ENCODE results near the gene ADM2.
"Not testable (repeated sequence)": the region's sequence is repeated elsewhere in the genome, so short reads cannot be mapped to it uniquely, and the experiment has no call there.

The ADM2 gene

DNA sequence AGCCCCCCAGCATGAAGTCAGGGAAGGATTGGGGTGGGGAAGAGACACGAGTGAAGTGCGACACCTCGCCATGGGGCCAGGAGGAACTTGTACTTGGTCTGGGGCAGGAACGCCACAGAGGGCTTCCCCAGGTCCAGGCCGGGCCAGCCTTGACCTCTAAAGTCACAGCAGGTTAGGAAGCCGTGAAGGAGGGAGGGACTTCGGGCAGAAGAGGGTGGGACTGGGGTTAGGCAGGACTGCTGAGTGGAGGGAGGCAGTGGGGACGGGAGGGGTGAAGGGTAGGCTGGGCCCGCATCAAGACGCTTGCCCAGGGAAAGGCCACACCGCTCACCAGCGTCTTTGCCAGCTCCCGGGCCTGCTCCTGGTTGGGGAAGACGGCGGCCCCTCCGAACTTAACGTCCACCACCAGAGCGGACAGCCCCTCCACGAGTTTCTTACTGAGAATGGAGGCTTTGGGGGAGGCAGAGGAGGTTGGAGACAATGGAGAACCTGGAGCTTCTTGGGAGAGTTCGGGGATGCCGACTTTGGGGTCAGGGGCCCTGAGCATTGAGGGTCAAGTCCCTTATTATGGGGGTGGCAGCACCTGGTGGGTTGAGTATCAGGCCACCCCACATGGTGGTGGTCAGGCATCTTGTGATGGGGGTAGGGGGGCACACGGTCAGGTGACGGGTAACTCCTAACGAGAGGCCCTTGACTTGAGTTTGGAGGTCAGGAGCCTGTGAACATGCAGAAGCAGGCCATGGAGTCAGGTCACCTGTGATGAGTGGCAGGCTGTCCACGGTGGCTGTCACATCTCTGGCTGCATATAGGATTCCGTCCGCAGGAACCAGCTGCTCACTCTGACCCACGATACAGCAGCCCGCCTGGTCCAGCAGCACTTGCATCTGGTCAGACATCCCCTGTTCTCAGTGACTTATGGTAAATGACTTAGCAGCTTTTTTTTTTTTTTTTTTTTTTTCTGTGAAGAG, 45.8 kb downstream of the ADM2 start:
- DNase-seq, result peak; percentile 33

DNA sequence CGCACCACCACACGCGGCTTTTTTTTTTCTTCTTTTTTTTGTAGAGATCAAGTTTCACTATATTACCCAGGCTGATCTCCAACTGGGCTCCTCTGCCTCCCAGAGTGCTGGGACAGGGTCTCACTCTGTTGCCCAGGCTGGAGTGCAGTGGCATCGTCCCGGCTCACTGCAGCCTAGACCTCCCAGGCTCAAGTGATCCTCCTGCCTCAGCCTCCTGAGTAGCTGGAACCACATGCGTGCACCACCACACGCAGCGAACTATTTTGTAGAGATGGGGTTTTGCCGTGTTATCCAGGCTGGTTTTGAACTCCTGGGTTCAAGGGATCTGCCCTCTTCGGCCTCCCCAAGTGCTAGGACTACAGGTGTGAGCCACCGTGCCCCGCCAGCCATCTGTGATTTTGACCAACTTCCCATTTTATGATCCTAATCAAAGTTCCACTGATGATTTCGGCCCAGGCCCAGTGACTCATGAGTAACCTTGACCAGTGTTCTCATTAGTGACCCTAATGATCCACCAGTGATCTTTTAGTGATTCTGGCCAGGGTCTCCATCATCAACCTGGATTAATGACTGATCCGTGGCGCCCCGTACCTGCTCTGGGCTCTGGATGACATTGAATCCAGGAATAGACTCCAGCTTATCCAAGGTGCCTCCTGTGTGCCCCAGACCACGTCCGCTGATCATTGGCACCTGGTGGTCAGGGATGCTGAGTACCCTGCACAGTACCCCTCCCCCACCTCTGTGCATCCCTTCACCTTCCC, 46.8 kb downstream of the ADM2 start:
- no peak for DNase-seq

DNA sequence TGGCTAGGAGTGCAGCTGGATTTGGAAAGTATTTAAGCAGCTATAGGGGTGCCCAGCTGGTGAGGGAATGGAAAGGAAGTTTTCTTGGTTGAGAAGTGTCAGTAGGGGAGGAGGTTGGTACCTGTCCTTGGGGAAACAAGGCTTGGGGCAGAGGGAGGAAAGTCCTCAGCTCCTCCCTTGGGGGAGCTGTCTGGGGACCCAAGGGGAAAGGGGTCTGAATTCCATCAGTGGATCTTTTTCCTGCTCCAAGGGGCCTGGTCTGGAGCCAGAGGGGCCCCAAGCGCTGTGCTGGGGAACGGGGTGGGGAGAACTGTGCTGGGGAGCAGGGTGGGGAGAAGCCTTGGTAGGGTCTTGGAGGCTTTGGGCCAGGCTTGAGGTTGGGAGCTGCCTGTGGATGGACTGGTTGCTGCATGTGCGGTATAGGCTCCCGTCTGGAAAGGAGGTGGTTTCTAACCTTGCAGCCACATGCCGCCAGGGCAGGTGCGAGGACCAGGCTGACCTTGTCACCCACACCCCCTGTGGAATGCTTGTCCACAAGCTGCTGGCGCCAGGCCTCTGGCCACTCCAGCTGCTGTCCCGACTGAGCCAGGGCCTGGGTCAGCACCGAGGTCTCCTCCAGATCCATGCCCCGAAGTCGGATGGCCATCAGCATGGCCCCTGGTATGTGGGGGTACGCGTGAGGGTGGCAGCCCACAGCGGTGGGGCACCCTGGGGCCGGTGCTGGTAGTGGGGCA, 47.5 kb downstream of the ADM2 start:
- DNase-seq, result no peak

DNA sequence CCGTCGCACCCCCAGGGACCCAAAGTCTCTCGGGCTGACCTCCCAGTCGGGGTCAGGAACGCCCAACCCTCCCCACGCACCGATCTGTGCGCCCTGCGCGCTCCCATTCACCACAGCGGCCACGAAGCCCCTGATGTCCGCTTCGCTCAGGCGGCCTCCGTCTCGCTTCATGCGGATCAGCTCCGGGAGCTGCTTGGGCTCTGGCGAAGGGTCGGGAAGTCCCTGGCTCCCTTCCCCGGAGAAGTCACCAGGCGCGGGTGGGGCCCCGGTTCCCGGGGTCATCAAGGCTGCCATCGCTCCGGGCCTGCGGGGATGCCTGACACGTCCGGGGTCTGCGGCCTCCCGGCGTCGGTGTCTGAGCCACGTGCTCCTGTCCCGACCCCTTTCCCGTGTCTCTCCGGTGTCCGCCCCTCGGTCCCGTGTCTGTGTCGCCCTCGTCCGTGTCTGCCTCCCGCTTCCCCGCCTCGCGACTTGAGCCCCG, 48.1 kb downstream of the ADM2 start:
- no peak for DNase-seq

DNA sequence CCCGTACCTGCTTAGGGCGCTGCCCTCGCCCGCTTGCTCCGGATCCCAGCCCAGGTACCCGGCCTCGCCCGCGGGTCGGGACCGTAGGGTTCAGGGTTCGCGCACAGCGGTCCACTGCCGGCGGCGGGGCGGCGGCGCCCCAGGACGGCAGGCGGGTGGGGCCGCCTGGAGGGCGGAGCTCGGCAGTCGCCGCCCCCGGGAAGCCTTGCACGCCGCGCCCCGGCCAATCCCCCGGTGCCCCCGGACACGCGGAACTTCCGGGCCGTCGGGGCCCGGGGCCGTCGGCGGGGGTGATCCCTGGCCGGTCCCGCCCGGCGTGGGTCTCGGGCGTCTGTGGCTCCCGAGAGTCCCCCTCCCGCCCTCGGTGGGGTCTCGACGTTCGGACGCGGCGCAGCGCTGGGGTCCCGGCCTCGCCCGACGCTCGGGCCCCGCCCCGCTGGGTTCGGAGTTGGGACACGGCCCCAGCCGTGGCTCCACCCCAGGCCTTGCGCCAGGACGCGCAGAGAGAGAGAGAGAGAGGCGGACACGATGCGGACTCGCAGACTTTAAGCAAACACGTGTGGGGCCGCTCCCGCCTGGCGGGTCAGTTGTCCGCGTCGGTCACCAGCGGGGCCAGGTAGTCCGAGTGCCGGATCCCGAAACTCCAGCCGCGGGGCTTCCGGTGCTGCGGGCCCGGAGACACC, 48.7 kb downstream of the ADM2 start, which contains the start of gene TYMP:
Gene TYMP, minus strand, starts transcription at position 116 of the 683 bp plus-strand sequence. CDS start 303 bp downstream, outside the sequence.
- peak; percentile 71 for DNase-seq

DNA sequence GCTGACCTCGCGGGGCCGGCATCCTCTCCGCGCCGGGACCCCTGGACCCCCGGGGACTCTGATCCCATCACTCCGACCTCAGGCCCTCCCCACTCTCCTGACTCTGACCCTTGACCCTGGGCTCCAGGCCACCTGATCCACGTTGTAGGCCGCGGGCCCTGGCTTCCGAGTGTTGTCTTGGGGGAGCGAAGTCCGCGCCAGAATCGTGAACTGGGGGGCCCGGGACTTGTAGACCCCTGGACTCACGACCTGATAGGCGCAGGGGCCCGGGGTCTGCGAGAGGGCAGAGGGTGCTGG, 49.2 kb downstream of the ADM2 start:
- DNase-seq, result no peak

DNA sequence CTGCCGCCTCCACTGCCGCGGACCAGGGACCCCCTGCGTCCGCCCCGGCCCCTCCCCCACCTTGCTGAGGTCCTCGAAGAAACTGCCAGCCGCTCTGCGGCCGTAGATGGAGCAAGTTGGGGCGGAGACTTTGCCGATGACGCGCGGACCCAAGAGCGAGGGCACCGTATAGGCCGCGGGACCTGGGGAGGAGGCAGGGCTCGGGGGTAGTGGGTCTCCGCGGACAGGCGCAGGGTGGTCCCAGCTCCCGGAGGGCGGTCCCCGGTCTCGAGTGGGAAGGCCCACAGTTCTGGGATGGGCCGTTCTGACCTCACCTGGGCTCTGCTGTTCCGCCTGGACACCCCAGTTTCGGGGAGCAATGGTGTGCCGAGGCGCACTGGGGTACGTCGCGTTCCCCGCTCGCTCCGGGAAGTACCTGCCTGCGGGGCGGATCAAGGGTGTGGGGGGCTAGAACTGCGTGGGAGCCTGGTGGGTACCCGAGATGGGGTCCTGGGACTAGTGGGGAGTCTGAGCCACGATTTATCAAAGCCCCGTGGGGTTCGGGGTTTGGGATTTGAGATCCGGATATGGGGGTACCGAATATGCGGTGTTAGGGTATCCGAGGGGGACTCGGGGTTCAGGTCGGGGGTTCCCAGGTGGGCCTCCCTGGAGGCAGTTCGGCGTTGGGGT, 49.7 kb downstream of the ADM2 start:
- peak; percentile 79 for DNase-seq

DNA sequence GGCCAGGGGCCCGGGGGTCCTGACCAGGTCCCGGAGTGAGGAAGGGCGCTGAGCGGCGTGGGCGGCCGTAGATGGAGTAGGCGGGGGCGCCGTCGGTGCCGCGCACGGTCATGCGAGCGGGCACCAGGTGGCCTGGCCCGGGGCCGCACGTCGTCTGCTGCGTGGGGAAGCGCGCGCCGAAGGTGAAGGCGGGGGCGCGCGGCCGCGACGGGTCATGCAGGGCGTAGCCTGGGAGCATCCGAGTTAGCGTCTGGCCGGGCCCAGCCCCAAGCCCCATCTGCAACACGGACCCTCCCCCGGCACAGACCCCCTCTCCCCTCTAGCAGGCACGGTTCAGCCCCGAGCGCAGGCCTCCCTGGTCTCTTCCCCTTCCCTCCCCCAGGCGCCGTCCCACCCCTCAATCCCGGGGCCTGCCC, 50.2 kb downstream of the ADM2 start:
- peak; percentile 64 for DNase-seq

DNA sequence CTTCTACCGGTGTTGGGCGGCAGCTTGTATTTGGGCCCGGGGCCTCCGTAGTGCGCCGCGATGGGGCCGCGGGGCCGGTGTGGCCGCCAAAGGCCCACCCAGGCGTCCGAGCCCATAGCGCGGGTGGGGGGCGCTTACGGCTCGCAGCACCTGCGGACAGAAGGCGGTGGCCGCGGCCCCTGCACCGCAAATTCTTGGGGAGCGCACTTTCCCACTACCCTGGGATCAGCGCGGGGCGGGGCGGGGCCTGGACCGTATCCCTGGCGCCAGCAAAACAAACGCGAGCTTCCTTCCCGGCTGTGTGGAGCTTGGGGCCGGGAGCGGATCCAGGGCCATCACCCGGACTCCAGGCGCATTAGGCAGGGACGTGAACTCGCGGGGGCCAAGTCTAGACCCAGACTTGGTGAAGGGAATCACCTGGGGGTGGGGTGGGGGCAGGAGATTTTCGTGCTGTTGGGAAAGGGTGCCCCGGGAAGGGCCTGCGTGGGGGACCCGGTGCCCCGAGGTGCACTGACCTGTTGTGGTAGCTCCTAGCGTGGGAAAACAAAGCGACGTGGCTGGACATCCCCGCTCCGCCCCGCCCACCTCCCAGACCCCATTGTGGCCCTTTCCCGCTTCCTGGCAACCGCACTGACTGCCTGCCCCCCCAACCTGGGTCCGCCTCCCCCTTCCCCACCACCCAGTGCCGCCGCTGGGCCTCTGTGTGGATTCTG, 50.8 kb downstream of the ADM2 start:
- DNase-seq, result no peak

DNA sequence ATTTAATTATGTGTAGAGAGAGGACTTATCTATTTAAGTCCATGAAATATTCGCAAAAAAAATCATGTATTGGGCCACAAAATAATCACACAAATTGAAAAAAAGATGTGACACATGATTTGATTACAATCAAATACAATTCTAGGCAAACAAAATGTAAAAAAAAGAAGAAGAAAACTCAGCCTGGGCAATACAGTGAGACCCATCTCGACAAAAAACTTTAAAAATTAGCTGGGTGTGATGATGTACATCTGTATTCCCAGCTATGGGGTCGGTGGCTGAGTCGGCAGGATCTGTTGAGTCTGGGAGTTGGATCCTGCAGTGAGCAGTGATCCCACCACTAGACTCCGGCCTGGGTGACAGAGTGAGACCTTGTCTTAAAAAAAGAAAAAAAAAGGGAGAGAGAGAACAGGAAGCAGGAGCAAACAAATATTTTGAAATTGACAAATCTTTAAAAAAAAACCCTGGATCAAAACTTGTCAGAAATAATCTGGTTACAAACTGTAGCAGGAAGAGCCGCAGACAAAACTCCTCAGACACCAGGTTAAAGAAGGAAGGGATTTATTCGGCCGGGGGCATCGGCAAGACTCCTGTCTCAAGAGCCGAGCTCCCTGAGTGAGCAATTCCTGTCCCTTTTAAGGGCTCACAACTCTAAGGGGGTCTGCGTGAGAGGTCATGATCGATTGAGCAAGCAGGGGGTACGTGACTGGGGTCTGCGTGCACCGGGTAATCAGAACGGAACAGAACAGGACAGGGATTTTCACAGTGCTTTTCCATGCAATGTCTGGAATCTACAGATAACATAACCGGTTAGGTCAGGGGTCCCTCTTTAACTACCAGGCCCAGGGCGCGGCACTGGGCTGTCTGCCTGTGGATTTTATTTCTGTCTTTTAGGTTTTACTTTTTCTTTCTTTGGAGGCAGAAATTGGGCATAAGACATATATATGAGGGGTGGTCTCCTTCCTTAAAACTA, 51.8 kb downstream of the ADM2 start:
- no peak for DNase-seq

DNA sequence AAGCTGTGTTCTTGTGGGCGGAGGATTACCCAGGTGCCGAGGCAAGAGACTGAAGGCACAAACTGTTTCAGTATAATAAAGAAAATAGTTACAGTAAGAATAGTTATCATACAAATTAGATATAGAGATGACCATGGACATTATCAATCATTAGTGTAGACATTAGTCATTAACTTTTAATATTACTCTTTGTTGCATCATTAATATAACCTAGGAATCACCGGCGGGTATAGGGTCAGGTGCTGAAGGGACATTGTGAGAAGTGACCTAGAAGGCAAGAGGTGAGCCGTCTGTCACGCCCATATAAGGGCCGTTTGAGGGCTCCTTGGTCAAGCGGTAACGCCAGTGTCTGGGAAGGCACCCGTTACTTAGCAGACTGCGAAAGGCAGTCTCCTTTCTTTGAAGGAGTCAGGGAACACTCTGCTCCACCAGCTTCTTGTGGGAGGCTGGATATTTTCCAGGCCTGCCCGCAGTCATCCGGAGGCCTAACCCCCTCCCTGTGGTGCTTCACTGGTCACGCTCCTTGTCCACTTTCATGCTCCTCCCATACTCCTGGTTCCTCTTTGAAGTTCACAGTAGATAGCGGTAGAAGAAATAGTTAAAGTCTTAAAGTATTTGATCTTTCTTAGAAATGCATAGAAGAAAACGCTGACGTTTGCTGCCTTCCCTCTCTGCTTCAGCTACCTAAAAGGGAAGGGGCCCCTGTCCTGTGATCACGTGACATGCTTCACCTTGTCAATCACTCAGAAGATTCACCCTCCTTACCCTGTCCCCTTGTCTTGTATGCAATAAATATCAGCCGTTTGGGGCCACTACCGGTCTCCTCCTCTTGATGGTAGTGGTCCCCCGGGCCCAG, 52.7 kb downstream of the ADM2 start:
- not testable (repeated sequence) for DNase-seq

DNA sequence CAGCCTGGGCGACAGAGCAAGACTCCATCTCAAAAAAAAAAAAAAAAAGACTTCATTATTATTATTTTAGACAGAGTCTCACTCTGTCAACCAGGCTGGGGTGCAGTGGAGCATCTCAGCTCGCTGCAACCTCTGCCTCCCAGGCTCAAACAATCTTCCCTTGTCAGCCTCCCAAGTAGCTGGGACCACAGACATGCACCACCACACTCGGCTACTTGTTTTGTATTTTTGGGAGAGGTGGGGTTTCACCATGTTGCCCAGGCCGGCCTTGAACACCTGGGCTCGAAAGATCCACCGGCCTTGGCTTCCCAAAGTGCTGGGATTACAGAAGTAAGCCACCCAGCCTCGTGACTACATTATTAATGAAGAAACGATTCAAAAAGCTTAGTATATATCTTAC, 53.8 kb downstream of the ADM2 start:
- DNase-seq, result no peak

Measured in activated T-cell treated with anti-CD3 and anti-CD28 coated beads, Interleukin-2, amount 50 U/mL, for 1 hour (primary cell).